GM12801 (cell line): ENCODE data around the gene TNPO1.

Source experiments
- TF ChIP-seq, protein P1 (sequence below): IDR thresholded peaks from one replicate; pipeline ENCODE4 v1.5.1; 2011; ENCODE audit warnings: control low read depth; ENCODE audit not compliant: insufficient read length; ENCODE audit errors: extremely low read depth

Gene TNPO1

DNA sequence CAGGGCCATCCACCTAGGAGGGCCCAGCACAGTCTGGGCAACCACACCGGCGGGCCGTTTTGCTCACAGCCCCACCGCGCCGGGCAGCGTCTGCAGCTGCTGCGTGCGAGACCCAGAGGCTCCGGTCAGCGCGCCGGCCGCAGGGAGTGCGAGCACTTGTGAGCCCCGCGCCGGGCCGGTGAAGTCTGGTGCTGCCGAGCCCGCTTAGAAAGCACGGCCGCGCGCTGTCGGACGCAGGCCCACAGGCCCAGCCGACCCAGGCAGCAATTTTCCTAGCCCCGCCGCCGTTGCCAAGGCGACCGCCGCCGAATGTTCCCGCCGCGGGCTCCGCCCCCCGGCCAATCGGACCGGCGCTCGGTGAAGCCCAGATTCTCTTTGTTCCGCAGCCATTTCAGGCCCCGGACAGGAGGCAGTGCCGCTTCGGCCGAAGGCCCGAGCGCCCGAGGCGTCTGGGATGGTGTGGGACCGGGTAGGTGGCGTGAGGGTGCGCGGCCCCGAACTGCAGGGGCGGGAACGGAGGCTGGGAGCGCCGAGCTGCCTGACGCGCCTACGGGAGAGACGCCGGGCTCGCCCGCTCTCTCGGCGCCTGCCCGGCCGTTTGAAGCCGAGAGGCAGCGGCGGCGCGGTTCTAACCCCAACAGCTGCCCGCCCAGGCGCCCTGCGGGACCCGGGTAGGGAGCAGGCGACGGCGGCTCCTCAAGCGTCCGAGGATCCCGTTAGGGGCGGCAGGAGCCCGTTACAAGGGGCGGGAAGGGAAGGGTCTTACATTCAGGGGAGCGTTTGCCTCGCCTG, at the start of gene TNPO1:
Gene TNPO1, plus strand, starts transcription at position 378 of the 792 bp plus-strand sequence. Its CDS starts 77 bp downstream, at position 455.
- TF ChIP-seq, protein P1, sequence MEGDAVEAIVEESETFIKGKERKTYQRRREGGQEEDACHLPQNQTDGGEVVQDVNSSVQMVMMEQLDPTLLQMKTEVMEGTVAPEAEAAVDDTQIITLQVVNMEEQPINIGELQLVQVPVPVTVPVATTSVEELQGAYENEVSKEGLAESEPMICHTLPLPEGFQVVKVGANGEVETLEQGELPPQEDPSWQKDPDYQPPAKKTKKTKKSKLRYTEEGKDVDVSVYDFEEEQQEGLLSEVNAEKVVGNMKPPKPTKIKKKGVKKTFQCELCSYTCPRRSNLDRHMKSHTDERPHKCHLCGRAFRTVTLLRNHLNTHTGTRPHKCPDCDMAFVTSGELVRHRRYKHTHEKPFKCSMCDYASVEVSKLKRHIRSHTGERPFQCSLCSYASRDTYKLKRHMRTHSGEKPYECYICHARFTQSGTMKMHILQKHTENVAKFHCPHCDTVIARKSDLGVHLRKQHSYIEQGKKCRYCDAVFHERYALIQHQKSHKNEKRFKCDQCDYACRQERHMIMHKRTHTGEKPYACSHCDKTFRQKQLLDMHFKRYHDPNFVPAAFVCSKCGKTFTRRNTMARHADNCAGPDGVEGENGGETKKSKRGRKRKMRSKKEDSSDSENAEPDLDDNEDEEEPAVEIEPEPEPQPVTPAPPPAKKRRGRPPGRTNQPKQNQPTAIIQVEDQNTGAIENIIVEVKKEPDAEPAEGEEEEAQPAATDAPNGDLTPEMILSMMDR = no peak

DNA sequence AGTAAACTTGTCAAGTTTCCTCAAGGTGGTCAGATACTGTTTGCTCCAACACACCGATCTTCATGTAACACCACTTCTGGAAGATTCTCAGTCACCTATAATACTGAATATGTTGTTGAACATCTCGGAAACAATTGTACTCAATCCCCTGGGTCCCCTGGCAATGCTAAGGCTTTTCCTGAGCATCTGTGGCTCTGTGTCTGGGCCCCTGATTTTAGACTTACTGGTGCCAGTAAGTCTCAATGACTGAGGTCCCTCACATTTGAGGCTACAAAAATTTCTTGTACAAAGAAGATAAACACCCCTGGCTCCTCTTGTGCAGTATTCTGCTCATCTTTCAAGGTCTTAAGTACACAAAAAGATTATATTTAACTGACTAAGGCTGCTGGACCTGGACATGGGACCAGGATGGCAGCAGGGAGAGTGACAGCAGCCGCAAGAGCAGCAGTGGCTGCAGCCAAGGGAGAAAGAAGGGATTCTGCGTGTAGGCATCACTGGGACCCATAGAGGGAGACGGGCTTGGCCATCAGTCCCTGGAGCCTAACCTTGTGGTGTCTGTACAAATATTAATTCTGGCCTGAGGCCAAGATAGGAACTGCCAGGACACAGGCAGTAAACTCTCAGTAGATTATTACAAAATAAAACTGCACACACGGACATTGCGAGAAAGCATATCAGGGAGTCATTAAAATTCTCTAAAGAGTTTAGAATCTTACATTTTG, 49.0 kb upstream of the TNPO1 start:
- TF ChIP-seq, protein P1 = no peak

- TF ChIP-seq, protein P1 = no peak
Measured at GRCh38 chr5:72770266-72770665, 46.2 kb upstream of the TNPO1 start.

- TF ChIP-seq, protein P1 = no peak
Measured at GRCh38 chr5:72776684-72777083, 39.8 kb upstream of the TNPO1 start.

DNA sequence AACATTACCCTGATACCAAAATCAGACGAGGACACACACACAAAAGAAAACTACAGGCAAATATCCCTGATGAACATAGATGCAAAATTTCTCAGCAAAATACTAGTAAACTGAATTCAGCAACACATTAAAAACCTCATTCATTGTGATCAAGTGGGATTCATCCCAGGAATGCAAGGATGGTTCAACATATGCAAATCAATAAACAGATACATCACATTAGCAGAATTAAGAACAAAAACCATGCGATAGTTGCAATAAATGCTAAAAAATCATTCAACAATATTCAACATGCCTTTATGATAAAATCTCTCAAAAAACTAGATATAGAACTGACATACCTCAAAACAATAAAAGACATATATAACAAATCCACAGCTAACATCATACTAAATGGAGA, 36.9 kb upstream of the TNPO1 start:
- TF ChIP-seq, protein P1 = no peak

DNA sequence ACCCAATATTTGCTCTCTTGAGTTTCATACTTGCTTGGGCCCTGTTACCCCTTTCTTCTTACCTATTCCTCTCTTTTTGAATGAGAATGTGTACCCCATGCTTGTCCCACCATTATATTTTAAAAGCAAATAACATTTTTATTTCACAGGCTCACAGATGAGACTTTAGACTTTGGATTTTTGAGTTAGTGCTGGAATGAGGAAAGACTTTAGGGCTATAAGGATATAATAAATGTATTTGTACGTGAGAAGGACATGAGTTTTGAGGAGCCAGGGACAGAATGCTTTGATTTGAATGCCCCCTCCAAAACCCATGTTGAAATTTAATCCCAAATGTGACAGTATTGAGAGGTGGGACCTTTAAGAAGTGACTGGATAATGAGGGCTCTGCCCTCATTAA, 33.1 kb upstream of the TNPO1 start:
- TF ChIP-seq, protein P1 = no peak

DNA sequence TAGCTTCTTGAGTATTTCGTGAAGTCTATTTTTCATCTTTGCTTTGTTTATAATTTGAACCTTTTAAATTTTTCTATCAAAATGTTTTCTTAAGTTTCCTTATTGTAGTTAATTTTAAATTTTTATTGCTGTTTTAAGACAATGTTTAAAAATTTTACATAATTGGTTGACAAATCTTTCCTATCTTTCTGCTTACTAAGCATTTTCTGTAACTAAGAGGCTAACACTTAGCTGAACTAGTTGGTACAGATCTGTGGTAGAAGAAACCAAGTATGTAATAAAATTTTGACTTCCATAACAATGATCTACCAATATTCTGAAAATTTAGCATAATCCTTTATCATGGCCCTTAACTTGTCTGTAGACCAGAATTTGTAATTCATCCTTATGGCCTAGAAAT, 32.3 kb upstream of the TNPO1 start:
- TF ChIP-seq, protein P1 = no peak
